OCI-LY3 (cell line): Measurements from ENCODE around the gene CNEP1R1.

Experiments used
- EZH2phosphoT487 ChIP-seq: fragments of 200-600 bp; shearing (Covaris generic); IDR thresholded peaks from 2 replicates; pipeline ENCODE4 v1.6.1; 2018; ENCODE audit warnings: antibody characterized with exemption, mixed run types, low read depth
- TF ChIP-seq, protein P1 (sequence below): fragments of 200-600, 300-600 bp; sonication (generic); IDR thresholded peaks from 2 replicates; pipeline ENCODE4 v1.5.1; 2014; ENCODE audit warnings: antibody characterized with exemption, low read length, low read depth

DNA sequence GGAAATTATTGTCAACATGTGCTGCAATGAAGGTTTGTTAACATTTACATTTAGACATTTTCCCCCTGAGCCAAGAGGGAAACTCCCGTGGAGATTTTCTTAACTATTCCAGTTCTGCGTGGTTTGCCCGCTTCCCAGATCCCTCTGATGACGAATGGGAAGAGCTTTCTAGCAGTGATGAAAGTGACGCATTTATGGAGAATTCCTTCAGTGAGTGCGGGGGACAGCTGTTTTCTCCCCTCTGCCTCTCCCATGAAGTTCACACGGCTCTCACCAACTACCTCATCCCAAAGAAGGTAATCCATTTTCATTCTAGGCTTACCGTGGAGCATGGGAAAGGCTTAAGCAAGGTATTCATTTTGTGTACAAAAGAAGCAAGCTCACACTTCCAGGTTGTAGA is 59.0 kb downstream of the CNEP1R1 start:
- TF ChIP-seq, protein P1, sequence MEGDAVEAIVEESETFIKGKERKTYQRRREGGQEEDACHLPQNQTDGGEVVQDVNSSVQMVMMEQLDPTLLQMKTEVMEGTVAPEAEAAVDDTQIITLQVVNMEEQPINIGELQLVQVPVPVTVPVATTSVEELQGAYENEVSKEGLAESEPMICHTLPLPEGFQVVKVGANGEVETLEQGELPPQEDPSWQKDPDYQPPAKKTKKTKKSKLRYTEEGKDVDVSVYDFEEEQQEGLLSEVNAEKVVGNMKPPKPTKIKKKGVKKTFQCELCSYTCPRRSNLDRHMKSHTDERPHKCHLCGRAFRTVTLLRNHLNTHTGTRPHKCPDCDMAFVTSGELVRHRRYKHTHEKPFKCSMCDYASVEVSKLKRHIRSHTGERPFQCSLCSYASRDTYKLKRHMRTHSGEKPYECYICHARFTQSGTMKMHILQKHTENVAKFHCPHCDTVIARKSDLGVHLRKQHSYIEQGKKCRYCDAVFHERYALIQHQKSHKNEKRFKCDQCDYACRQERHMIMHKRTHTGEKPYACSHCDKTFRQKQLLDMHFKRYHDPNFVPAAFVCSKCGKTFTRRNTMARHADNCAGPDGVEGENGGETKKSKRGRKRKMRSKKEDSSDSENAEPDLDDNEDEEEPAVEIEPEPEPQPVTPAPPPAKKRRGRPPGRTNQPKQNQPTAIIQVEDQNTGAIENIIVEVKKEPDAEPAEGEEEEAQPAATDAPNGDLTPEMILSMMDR = no peak
- TF ChIP-seq EZH2phosphoT487 = no peak
